Kidney (tissue), 14 donors: ENCODE results near the gene SLCO3A1. TPM values are rescaled to one million over a fixed set of nuclear protein-coding genes. Genes with fewer than 3 reads are reported as not detected.

ENCODE experiments used
- DNase-seq, 5 donors: peaks; one replicate each; pipeline ENCODE4 v3.0.0-alpha.2; 2013 to 2020
- FAIRE-seq: peaks from 2 replicates; lab custom pipeline; 2012; peaks lifted over from hg19 to GRCh38; lab: Jason Lieb, UNC
- H3K27ac ChIP-seq, 2 donors: one replicate each; pipeline ENCODE4 v1.7.0; 2013; ENCODE audit warnings: low read depth in 2 of 2, low read length in 2 of 2, inconsistent platforms in 1 of 2
- H3K27me3 ChIP-seq: one replicate; pipeline ENCODE4 v1.7.1; 2013; ENCODE audit warnings: low read length, inconsistent platforms; ENCODE audit not compliant: control insufficient read depth, insufficient read depth
- H3K36me3 ChIP-seq, 3 donors: one replicate each; pipeline versions ENCODE4 v1.7.0 to v1.7.1; 2013; ENCODE audit warnings: low read length in 3 of 3, control low read depth in 1 of 3, inconsistent platforms in 1 of 3; ENCODE audit not compliant: insufficient read depth in 3 of 3, control insufficient read depth in 2 of 3
- H3K4me1 ChIP-seq, 3 donors: one replicate each; pipeline versions ENCODE4 v1.7.0 to v1.7.1; 2013; ENCODE audit warnings: low read length in 3 of 3, inconsistent platforms in 1 of 3, low read depth in 1 of 3; ENCODE audit not compliant: control insufficient read depth in 2 of 3, insufficient read depth in 2 of 3
- H3K4me3 ChIP-seq, 3 donors: one replicate each; pipeline versions ENCODE4 v1.7.0 to v1.8.1; 2013; ENCODE audit warnings: low read length in 3 of 3, control low read depth in 1 of 3, inconsistent platforms in 1 of 3
- H3K9ac ChIP-seq, 3 donors: one replicate each; pipeline versions ENCODE4 v1.7.0 to v1.7.1; 2013; ENCODE audit warnings: low read length in 3 of 3, control low read depth in 1 of 3, inconsistent platforms in 1 of 3
- H3K9me3 ChIP-seq, 3 donors: one replicate each; pipeline versions ENCODE4 v1.7.0 to v1.7.1; 2013; ENCODE audit warnings: low read length in 3 of 3, control low read depth in 1 of 3, inconsistent platforms in 1 of 3; ENCODE audit not compliant: control insufficient read depth in 2 of 3, insufficient read depth in 1 of 3
- intact Hi-C: fragments of 100-400 bp; cut with DNase I; formaldehyde crosslinking; loops from one replicate; pipeline ENCODE4 v1.11.1; 2022
- polyA plus RNA-seq: library from polyadenylated mRNA; stranded (reverse); fragments of 350-450 nt; fragmentation: Illumina TruSeq; extraction: RNeasy Lipid Tissue Mini Kit (QIAGEN cat#74804); gene quantifications from one replicate; pipeline ENCODE4 v1.2.3, GENCODE V29; 2014; ENCODE audit warnings: low read depth, low replicate concordance; ENCODE audit not compliant: insufficient read depth
- total RNA-seq: library from RNA; stranded (reverse); fragmentation: NEBNext Ultra II Directional; extraction: Animal tissue kit (Norgen Biotek cat#: 25700); gene quantifications from one replicate; pipeline ENCODE4 v1.2.1, GENCODE V29; 2021
- TF ChIP-seq, protein P1 (sequence below): IDR thresholded peaks from 3 replicates; pipeline ENCODE4 v1.5.1; 2012; ENCODE audit warnings: mild to moderate bottlenecking, moderate library complexity, borderline replicate concordance; ENCODE audit not compliant: insufficient read depth; ENCODE audit errors: extremely low read depth
- donor health status: control.
- donor health status: control.
- donor health status: control.
- donor health status: control.
- donor health status: control.
- donor health status: DM: yes; HTN: yes; CAD: no.
- donor health status: Normal renal cell carcinoma (clear cell type).

SLCO3A1 gene
- total and polyA plus RNA-seq, 2 donors from 2014 or later, result 12.8 to 59.4 TPM

DNA sequence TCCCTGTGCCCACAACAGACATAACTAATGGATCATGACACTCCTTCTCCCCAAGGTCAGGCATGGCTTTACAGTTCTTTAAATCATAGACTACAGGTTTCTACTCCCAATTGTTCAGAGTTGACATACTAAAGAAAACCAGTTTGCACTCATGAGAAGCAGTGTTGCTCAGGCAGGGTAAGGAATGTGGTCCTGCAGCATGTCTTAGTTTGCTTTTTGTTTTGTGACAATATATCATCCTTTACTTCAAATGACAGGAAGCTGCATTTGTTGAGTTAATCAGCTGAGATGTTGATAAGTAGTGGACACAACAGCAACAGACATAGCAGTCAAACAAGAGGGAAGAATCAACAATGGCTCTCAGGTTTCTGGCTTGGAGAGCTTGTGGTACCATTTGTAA is 267.5 kb downstream of the SLCO3A1 start:
- Histone ChIP-seq H3K36me3 (no peaks in the 10 kb centered on the region), H3K4me1 (peaks cover 0 to 2% (median 0%) of the 10 kb centered on the region in 3 donors), H3K9ac (no peak overlapping the region), H3K4me3 (no peak overlapping the region), H3K27me3 (no peaks in the 10 kb centered on the region), H3K27ac (no peak overlapping the region), H3K9me3 (no peaks in the 10 kb centered on the region)
- DNase-seq (no peak), FAIRE-seq (no peak)
- TF ChIP-seq, protein P1, sequence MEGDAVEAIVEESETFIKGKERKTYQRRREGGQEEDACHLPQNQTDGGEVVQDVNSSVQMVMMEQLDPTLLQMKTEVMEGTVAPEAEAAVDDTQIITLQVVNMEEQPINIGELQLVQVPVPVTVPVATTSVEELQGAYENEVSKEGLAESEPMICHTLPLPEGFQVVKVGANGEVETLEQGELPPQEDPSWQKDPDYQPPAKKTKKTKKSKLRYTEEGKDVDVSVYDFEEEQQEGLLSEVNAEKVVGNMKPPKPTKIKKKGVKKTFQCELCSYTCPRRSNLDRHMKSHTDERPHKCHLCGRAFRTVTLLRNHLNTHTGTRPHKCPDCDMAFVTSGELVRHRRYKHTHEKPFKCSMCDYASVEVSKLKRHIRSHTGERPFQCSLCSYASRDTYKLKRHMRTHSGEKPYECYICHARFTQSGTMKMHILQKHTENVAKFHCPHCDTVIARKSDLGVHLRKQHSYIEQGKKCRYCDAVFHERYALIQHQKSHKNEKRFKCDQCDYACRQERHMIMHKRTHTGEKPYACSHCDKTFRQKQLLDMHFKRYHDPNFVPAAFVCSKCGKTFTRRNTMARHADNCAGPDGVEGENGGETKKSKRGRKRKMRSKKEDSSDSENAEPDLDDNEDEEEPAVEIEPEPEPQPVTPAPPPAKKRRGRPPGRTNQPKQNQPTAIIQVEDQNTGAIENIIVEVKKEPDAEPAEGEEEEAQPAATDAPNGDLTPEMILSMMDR, result no peak
- intact Hi-C loops, result no loop called here

DNA sequence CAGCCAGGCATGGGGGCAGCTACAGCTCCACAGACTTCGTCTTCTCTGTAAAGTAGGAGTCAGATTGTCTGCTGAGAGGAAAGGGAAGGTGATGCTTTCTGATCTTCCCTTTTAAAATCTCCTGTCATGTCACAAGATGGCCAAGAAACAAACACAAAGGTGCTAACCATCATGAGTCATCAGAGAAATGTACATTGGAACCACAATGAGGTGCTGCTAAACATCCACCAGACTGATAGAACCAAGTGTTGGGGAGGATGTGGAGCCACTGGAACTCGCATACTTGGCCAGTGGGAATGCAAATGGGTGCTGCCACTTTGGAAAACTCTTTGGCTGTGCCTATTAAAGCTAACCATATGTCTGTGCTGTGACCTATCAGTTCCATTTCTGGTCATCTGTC is 268.8 kb downstream of the SLCO3A1 start:
- H3K4me3 ChIP-seq, result no peak overlapping the region
- H3K36me3 ChIP-seq, result no peaks in the 10 kb centered on the region
- TF ChIP-seq, protein P1, result no peak
- H3K27me3 ChIP-seq, result no peaks in the 10 kb centered on the region
- no peaks in the 10 kb centered on the region for H3K9me3 ChIP-seq
- no peaks in the 10 kb centered on the region for H3K4me1 ChIP-seq
- no peak overlapping the region for H3K9ac ChIP-seq
- no peak overlapping the region for H3K27ac ChIP-seq
- intact Hi-C loops, result no loop called here
- FAIRE-seq (no peak), DNase-seq (no peak)

DNA sequence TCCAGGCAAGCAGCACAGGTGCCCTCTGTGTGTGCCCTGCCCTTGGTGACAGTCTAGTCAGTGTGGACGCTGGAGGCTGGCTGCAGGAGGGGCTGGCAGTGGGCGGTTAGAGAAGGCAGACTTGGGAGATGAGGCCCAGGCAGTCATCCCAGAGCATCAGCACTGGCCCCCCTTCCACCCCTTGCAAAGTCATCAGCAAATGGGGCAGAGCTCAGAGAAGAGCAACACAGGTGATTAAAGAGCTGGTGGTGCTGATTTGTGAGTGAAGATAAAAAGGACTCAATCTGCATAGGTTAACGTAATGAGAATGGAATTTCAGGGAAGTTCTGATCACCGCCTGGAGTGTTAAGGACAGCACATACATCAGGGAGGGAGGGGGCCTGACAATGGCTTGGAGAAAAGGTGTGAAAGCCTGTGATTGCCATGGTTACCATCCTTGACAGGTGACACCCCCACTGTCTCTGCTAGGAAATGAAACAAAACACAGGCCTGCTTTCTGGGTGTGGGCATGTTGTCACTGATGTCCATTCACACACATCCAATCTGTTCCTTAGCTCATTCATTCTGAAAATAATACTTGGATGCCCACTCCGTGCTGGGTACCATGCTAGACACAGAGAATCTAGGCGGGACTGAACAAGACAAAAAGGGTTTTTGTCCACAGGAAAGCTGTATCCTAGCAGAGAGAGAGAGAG is 270.6 kb downstream of the SLCO3A1 start:
- no peaks in the 10 kb centered on the region for H3K4me1 ChIP-seq
- H3K9me3 ChIP-seq, result no peaks in the 10 kb centered on the region
- no peak overlapping the region for H3K9ac ChIP-seq
- no peak overlapping the region for H3K4me3 ChIP-seq
- no peaks in the 10 kb centered on the region for H3K27me3 ChIP-seq
- H3K36me3 ChIP-seq, result peaks cover 0 to 4% (median 0%) of the 10 kb centered on the region in 3 donors
- intact Hi-C loops, result no loop called here
- no peak for DNase-seq
- FAIRE-seq, result no peak
- H3K27ac ChIP-seq, result no peak overlapping the region
- TF ChIP-seq, protein P1, result no peak
